ENCODE data around the gene MPO. TPM values are rescaled to one million over a fixed set of nuclear protein-coding genes. Genes with fewer than 3 reads are reported as not detected.
A peak's percentile ranks its signal among the peaks of the same experiment; 100 is the strongest.

Gene MPO
- total and polyA plus RNA-seq, 8 donors: 0.03 to 7.7 (median 0.46) TPM; not detected in 5

- TF ChIP-seq EP300 (IDR thresholded peaks at IDR 0.05) (no peak), POLR2A (IDR thresholded peaks at IDR 0.05) (no peak), CTCF (IDR thresholded peaks at IDR 0.05) (no peak), POLR2AphosphoS5 (IDR thresholded peaks at IDR 0.05) (no peak)
- peaks cover 0 to 42% (median 8%) of the 10 kb centered on the region in 4 donors for H3K36me3 ChIP-seq
- DNase-seq: peak in 1 of 2 donors; percentile 5
Observed at GRCh38 chr17:58315281-58315711, 34.6 kb upstream of the MPO start.

DNA sequence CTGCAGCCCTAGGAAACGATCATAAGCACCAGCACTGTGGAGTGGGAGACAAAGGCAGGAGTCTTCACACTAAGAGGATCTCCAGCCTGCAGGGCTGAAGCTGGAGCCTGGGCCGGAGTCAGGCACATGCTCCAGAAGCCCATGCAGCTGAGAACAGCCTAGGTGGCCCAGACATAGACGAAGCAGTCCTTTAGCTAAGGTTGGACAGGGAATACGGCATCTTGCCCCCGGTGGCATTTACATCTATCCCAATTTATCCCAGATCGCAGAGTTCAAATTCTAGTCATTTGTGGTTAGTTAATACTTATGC lies 33.9 kb upstream of the MPO start:
- 89 to 96% (median 93%) methylated on average over 6 of the region's 6 CpGs for WGBS, 5 donors
- TF ChIP-seq EP300 (IDR thresholded peaks at IDR 0.05): no peak
- no peak for TF ChIP-seq POLR2AphosphoS5 (IDR thresholded peaks at IDR 0.05)
- no peak for TF ChIP-seq POLR2A (IDR thresholded peaks at IDR 0.05)
- TF ChIP-seq CTCF (IDR thresholded peaks at IDR 0.05): no peak
- no peaks in the 10 kb centered on the region for H3K9me3 ChIP-seq
- H3K27me3 ChIP-seq: no peaks in the 10 kb centered on the region
- peak in 1 of 2 donors; percentile 3 for DNase-seq
- no peak overlapping the region for H3K4me3 ChIP-seq
- H3K27ac ChIP-seq: no peak overlapping the region
- intact Hi-C loops (cut with DNase I; ENCODE audit: low total_unique reads): loop anchor here (10.0 kb wide), 1 partner anchor 130 kb away; no protein-coding TSS in a partner anchor
- H3K36me3 ChIP-seq: peaks cover 0 to 41% (median 10%) of the 10 kb centered on the region in 4 donors
- peaks cover 0 to 8% (median 0%) of the 10 kb centered on the region in 4 donors for H3K4me1 ChIP-seq

More at GRCh38 chr17:58315281-58315711, 34.6 kb upstream of the MPO start:
- H3K27me3 ChIP-seq: no peaks in the 10 kb centered on the region
- 85 to 93% (median 90%) methylated on average over 6 of the region's 6 CpGs for WGBS, 5 donors
- H3K9me3 ChIP-seq: no peaks in the 10 kb centered on the region
- H3K4me3 ChIP-seq: no peak overlapping the region
- intact Hi-C loops (cut with DNase I; ENCODE audit: low total_unique reads): loop anchor here (10.0 kb wide), 1 partner anchor 130 kb away; no protein-coding TSS in a partner anchor
- H3K4me1 ChIP-seq: peaks cover 0 to 8% (median 0%) of the 10 kb centered on the region in 4 donors
- no peak overlapping the region for H3K27ac ChIP-seq

GRCh38 chr17:58313815-58314705 lies 33.3 kb upstream of the MPO start:
- Histone ChIP-seq H3K36me3 (peaks cover 0 to 41% (median 14%) of the 10 kb centered on the region in 4 donors), H3K27ac (no peak overlapping the region), H3K4me3 (no peak overlapping the region), H3K9me3 (no peaks in the 10 kb centered on the region), H3K27me3 (no peaks in the 10 kb centered on the region), H3K4me1 (peaks cover 0 to 8% (median 0%) of the 10 kb centered on the region in 4 donors)
- intact Hi-C loops (cut with DNase I; ENCODE audit: low total_unique reads): loop anchor here (10.0 kb wide), 1 partner anchor 131 kb away; no protein-coding TSS in a partner anchor
- peak; percentile 1 to 14 for DNase-seq
- TF ChIP-seq EP300 (IDR thresholded peaks at IDR 0.05): no peak
- no peak for TF ChIP-seq CTCF (IDR thresholded peaks at IDR 0.05)
- TF ChIP-seq POLR2A (IDR thresholded peaks at IDR 0.05): no peak
- no peak for TF ChIP-seq POLR2AphosphoS5 (IDR thresholded peaks at IDR 0.05)
- 77 to 81% (median 77%) methylated on average over 7 of the region's 7 CpGs for WGBS, 5 donors

DNA sequence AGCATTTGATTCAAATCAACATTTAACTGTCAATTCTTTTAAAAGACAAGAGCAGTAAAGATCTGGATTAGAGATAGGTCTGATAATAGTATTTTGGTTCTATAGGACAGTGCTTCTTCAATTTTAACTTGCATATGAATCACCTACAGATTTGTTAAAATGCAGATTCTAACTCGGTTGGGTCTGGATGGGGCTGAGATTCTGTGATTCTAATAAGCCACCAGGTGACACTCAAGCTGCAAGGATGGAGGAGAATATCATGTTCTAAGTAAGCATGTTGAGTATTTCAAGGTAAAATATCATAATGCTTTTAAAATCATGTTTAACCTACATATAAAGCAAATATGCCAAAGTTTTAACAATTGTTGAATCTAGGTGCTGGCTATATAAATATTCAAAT lies 32.1 kb upstream of the MPO start:
- no peak for DNase-seq
- TF ChIP-seq EP300 (IDR thresholded peaks at IDR 0.05) (no peak), POLR2A (IDR thresholded peaks at IDR 0.05) (no peak), CTCF (IDR thresholded peaks at IDR 0.05) (no peak), POLR2AphosphoS5 (IDR thresholded peaks at IDR 0.05) (no peak)
- intact Hi-C loops (cut with DNase I; ENCODE audit: low total_unique reads): loop anchor here (10.0 kb wide), 1 partner anchor 132 kb away; no protein-coding TSS in a partner anchor
- Histone ChIP-seq H3K27me3 (no peaks in the 10 kb centered on the region), H3K4me3 (no peak overlapping the region), H3K36me3 (peaks cover 0 to 48% (median 17%) of the 10 kb centered on the region in 4 donors), H3K9me3 (no peaks in the 10 kb centered on the region), H3K27ac (no peak overlapping the region), H3K4me1 (peaks cover 0 to 7% (median 0%) of the 10 kb centered on the region in 4 donors)
- 47 to 68% (median 65%) methylated on average over 1 of the region's 1 CpG for WGBS, 5 donors

Measured in stomach (tissue), 9 donors.